Measurements from ENCODE around the gene PDIA5. TPM values are rescaled to one million over a fixed set of nuclear protein-coding genes. Genes with fewer than 3 reads are reported as not detected.

The PDIA5 gene
- total RNA-seq, 1 experiment from 2014 or later = 41.5 TPM

GRCh38 chr3:123054931-123055330 is 11.9 kb upstream of the PDIA5 start:
- no peak overlapping the region for H3K4me3 Mint-ChIP-seq
- ChIA-PET CTCF (interaction anchor here (1.0 kb wide), 1 partner anchor 64 kb away, joined by 3 read pairs; no protein-coding TSS in a partner anchor), POLR2A (no interaction called here)
- TF ChIP-seq ZNF219 (CRISPR knock-in tag; IDR thresholded peaks at IDR 0.05; ENCODE audit: borderline replicate concordance) = no peak
- no peak for TF ChIP-seq IRF2 (CRISPR knock-in tag; IDR thresholded peaks at IDR 0.05; ENCODE audit: borderline replicate concordance, low read depth)
- TF ChIP-seq JAZF1 (CRISPR knock-in tag; IDR thresholded peaks at IDR 0.05) = no peak
- no peak for TF ChIP-seq SMAD3 (CRISPR knock-in tag; IDR thresholded peaks at IDR 0.05; ENCODE audit: borderline replicate concordance)
- TF ChIP-seq TCF7 (CRISPR knock-in tag; IDR thresholded peaks at IDR 0.05; ENCODE audit: low read depth) = no peak
- no peak for TF ChIP-seq ZNF138 (CRISPR knock-in tag; conservative IDR thresholded peaks at IDR 0.05)
- no peaks in the 10 kb centered on the region for H3K9me3 Mint-ChIP-seq
- peaks cover 4% of the 10 kb centered on the region for H3K4me1 Mint-ChIP-seq
- H3K36me3 Mint-ChIP-seq = no peaks in the 10 kb centered on the region
- peaks cover 6% of the 10 kb centered on the region for H3K27me3 Mint-ChIP-seq (ENCODE audit: low read depth)
- no peak overlapping the region for H3K27ac Mint-ChIP-seq
- ATAC-seq (no peak), DNase-seq (ENCODE audit: low spot score) (no peak)

GRCh38 chr3:123055352-123055751 is 11.5 kb upstream of the PDIA5 start:
- CTCF ChIA-PET = interaction anchor here (0.8 to 1.0 kb wide), 2 partner anchors 11 to 64 kb away, joined by 3 to 4 read pairs; partner anchors contain the start of gene PDIA5
- no peak for DNase-seq (ENCODE audit: low spot score)
- ATAC-seq = no peak

More at GRCh38 chr3:123055352-123055751, 11.5 kb upstream of the PDIA5 start:
- Mint-ChIP-seq H3K4me1 (peaks cover 4% of the 10 kb centered on the region), H3K4me3 (no peak overlapping the region), H3K36me3 (no peaks in the 10 kb centered on the region), H3K9me3 (no peaks in the 10 kb centered on the region), H3K27me3 (ENCODE audit: low read depth) (peaks cover 6% of the 10 kb centered on the region), H3K27ac (no peak overlapping the region)
- POLR2A ChIA-PET = no interaction called here
- TF ChIP-seq HMGXB4 (CRISPR knock-in tag; IDR thresholded peaks at IDR 0.05) (no peak), KAT7 (CRISPR knock-in tag; IDR thresholded peaks at IDR 0.05; ENCODE audit: borderline replicate concordance) (no peak), HMGA2 (CRISPR knock-in tag; IDR thresholded peaks at IDR 0.05) (no peak), ZNF121 (CRISPR knock-in tag; IDR thresholded peaks at IDR 0.05) (no peak), ZNF425 (CRISPR knock-in tag; conservative IDR thresholded peaks at IDR 0.05) (no peak), JUN (CRISPR knock-in tag; IDR thresholded peaks at IDR 0.05) (no peak), NFE2L1 (CRISPR knock-in tag; IDR thresholded peaks at IDR 0.05) (no peak), JAZF1 (CRISPR knock-in tag; IDR thresholded peaks at IDR 0.05) (no peak), ZNF671 (CRISPR knock-in tag; IDR thresholded peaks at IDR 0.05) (no peak), NFYB (CRISPR knock-in tag; conservative IDR thresholded peaks at IDR 0.05; ENCODE audit: low read depth) (no peak), CREB1 (CRISPR knock-in tag; IDR thresholded peaks at IDR 0.05) (no peak), CBFB (CRISPR knock-in tag; IDR thresholded peaks at IDR 0.05; ENCODE audit: low read depth) (no peak), E2F4 (CRISPR knock-in tag; IDR thresholded peaks at IDR 0.05; ENCODE audit: borderline replicate concordance, low read depth) (no peak), ZNF138 (CRISPR knock-in tag; conservative IDR thresholded peaks at IDR 0.05) (no peak), ATF3 (CRISPR knock-in tag; conservative IDR thresholded peaks at IDR 0.05) (no peak), GABPB1 (CRISPR knock-in tag; IDR thresholded peaks at IDR 0.05) (no peak), FOXP1 (CRISPR knock-in tag; IDR thresholded peaks at IDR 0.05; ENCODE audit: borderline replicate concordance) (no peak), RELA (CRISPR knock-in tag; IDR thresholded peaks at IDR 0.05; ENCODE audit: borderline replicate concordance) (no peak), TEAD1 (CRISPR knock-in tag; IDR thresholded peaks at IDR 0.05) (no peak), NFATC4 (CRISPR knock-in tag; IDR thresholded peaks at IDR 0.05) (no peak)

Measured in WTC11 (cell line).